CD4-positive, alpha-beta T cell (primary cell): ENCODE data around the gene OAT. TPM values are rescaled to one million over a fixed set of nuclear protein-coding genes. Genes with fewer than 3 reads are reported as not detected.
"Not testable (repeated sequence)": the region's sequence is repeated elsewhere in the genome, so short reads cannot be mapped to it uniquely, and the experiment has no call there.

Experiments used
- ATAC-seq: fragments of 200-7000 bp; cut with Tn5 transposase; one replicate; pipeline ENCODE4 v1.10.0; 2022; ENCODE audit warnings: mild to moderate bottlenecking; ENCODE audit not compliant: poor library complexity
- CTCF ChIA-PET: fragments of 350-600 bp; sonication (Branson Sonifier 250); formaldehyde crosslinking; loops from one replicate; lab custom pipeline; 2021; ENCODE audit warnings: antibody characterized with exemption, inconsistent platforms; lab: Charles Lee
- POLR2A ChIA-PET: fragments of 350-600 bp; sonication (Branson Sonifier 250); formaldehyde crosslinking; loops from one replicate; lab custom pipeline; 2021; ENCODE audit warnings: antibody characterized with exemption, inconsistent platforms; lab: Charles Lee
- DNase-seq, 14 experiments: peaks; one replicate each; pipeline ENCODE4 v3.0.0-alpha.2; 2013 to 2020; ENCODE audit warnings: mixed read lengths in 2 of 14
- H3K27ac ChIP-seq, 2 donors: one replicate each; pipeline versions ENCODE4 v1.5.1 to v1.7.0; 2013; ENCODE audit warnings: low read length in 2 of 2, low read depth in 1 of 2, mild to moderate bottlenecking in 1 of 2
- H3K27me3 ChIP-seq, 2 experiments: 1 replicate in 1 of 2; 2 replicates in 1 of 2; pipeline versions ENCODE4 v1.6.1 to v1.7.0; 2013; ENCODE audit warnings: low read length in 2 of 2, control low read depth in 1 of 2, mild to moderate bottlenecking in 1 of 2, moderate library complexity in 1 of 2; ENCODE audit not compliant: insufficient read depth in 2 of 2, control insufficient read depth in 1 of 2
- H3K36me3 ChIP-seq: one replicate; pipeline ENCODE4 v1.6.1; 2013; ENCODE audit warnings: low read length, control low read depth; ENCODE audit not compliant: insufficient read depth
- H3K4me1 ChIP-seq: one replicate; pipeline ENCODE4 v1.6.1; 2013; ENCODE audit warnings: low read length, control low read depth; ENCODE audit not compliant: insufficient read depth
- H3K4me3 ChIP-seq: one replicate; pipeline ENCODE4 v1.5.1; 2013; ENCODE audit warnings: mild to moderate bottlenecking, low read length, moderate library complexity
- H3K9me3 ChIP-seq, 2 experiments: 1 replicate in 1 of 2; 2 replicates in 1 of 2; pipeline versions ENCODE4 v1.6.1 to v1.7.0; 2013; ENCODE audit warnings: low read length in 2 of 2, mild to moderate bottlenecking in 2 of 2, control low read depth in 1 of 2, moderate library complexity in 1 of 2; ENCODE audit not compliant: control insufficient read depth in 1 of 2, insufficient read depth in 1 of 2
- H3K27ac Mint-ChIP-seq: one replicate; pipeline ENCODE4 v1.8.0; 2020; ENCODE audit warnings: mixed read lengths
- H3K27me3 Mint-ChIP-seq: one replicate; pipeline ENCODE4 v1.8.0; 2021; ENCODE audit warnings: mixed read lengths
- H3K36me3 Mint-ChIP-seq: one replicate; pipeline ENCODE4 v1.8.0; 2021; ENCODE audit warnings: low read depth, mixed read lengths
- H3K4me1 Mint-ChIP-seq: one replicate; pipeline ENCODE4 v1.8.0; 2021; ENCODE audit warnings: low read depth, mixed read lengths
- H3K4me3 Mint-ChIP-seq: one replicate; pipeline ENCODE4 v1.8.0; 2020; ENCODE audit warnings: mild to moderate bottlenecking, mixed read lengths
- H3K9me3 Mint-ChIP-seq: one replicate; pipeline ENCODE4 v1.8.0; 2020; ENCODE audit warnings: mixed read lengths
- intact Hi-C, 2 experiments: fragments of 100-400 bp; cut with DNase I in 1 of 2; cut with micrococcal nuclease in 1 of 2; formaldehyde crosslinking; loops; one replicate each; pipeline versions ENCODE4 v1.15.1 to v1.9.0; 2023 to 2025; cut with DNase I, micrococcal nuclease
- total RNA-seq, 174 experiments: library from RNA in 2 of 174; stranded (reverse) in 2 of 174; gene quantifications; one replicate each; pipeline ENCODE4 v1.2.3 and lab custom pipeline; 2021 to 2026
- TF ChIP-seq, protein P1 (sequence below): fragments of 200-600 bp; IDR thresholded peaks from one replicate; pipeline ENCODE4 v1.8.0; 2022; ENCODE audit warnings: antibody characterized with exemption, mild to moderate bottlenecking

OAT gene
- total RNA-seq, 2 experiments from 2014 or later = 48.5 to 54.9 TPM

DNA sequence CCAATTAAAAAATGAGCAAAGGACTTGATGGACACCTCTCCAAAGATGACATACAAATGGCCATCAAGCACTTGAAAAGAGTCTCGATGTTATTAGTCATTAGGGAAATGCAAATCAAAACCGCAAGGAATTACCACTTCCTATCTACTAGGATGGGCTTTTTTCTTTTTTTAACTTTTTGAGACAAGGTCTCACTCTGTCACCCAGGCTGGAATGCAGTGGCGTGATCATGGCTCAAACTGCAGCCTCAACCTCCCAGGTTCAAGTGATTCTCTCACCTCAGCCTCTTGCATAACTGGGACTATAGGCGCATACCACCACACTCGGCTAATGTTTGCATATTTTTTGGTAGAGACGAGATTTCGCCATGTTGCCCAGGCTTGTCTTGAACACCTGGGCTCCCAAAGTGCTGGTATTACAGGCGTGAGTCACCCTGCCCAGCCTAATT is 17.5 kb upstream of the OAT start:
- H3K36me3 Mint-ChIP-seq = no peaks in the 10 kb centered on the region
- peak in 1 of 14 experiments; percentile 16 for DNase-seq
- Histone ChIP-seq H3K9me3 (no peaks in the 10 kb centered on the region), H3K4me1 (peaks cover 4% of the 10 kb centered on the region), H3K36me3 (no peaks in the 10 kb centered on the region), H3K27ac (no peak overlapping the region), H3K27me3 (no peaks in the 10 kb centered on the region), H3K4me3 (no peak overlapping the region)
- H3K27ac Mint-ChIP-seq = no peak overlapping the region
- ChIA-PET CTCF (no interaction called here), POLR2A (no interaction called here)
- TF ChIP-seq, protein P1, sequence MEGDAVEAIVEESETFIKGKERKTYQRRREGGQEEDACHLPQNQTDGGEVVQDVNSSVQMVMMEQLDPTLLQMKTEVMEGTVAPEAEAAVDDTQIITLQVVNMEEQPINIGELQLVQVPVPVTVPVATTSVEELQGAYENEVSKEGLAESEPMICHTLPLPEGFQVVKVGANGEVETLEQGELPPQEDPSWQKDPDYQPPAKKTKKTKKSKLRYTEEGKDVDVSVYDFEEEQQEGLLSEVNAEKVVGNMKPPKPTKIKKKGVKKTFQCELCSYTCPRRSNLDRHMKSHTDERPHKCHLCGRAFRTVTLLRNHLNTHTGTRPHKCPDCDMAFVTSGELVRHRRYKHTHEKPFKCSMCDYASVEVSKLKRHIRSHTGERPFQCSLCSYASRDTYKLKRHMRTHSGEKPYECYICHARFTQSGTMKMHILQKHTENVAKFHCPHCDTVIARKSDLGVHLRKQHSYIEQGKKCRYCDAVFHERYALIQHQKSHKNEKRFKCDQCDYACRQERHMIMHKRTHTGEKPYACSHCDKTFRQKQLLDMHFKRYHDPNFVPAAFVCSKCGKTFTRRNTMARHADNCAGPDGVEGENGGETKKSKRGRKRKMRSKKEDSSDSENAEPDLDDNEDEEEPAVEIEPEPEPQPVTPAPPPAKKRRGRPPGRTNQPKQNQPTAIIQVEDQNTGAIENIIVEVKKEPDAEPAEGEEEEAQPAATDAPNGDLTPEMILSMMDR = no peak
- intact Hi-C loops = no loop called here
- no peak overlapping the region for H3K4me3 Mint-ChIP-seq
- H3K27me3 Mint-ChIP-seq = peaks cover 21% of the 10 kb centered on the region
- ATAC-seq = no peak
- H3K9me3 Mint-ChIP-seq = no peaks in the 10 kb centered on the region
- H3K4me1 Mint-ChIP-seq = no peaks in the 10 kb centered on the region

DNA sequence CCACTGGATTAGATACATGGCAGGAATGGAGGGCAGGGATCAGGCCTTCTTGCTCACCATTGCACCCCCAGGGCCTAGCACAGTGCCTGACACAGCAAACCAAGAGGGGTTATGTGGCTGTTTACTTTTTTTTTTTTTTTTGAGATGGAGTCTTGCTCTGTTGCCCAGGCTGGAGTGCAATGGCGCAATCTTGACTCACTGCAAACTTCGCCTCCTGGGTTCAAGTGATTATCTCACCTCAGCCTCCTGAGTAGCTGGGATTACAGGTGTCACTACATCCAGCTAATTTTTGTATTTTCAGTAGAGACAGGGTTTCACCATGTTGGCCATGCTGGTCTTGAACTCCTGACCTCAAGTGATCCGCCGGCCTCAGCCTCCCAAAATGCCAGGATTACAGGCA is 17.0 kb upstream of the OAT start:
- CTCF ChIA-PET, H3K36me3 Mint-ChIP-seq, H3K4me1 Mint-ChIP-seq, DNase-seq, H3K36me3 ChIP-seq, H3K27me3 ChIP-seq, POLR2A ChIA-PET, ATAC-seq, intact Hi-C loops, H3K9me3 ChIP-seq, H3K4me1 ChIP-seq, H3K27ac Mint-ChIP-seq, H3K4me3 Mint-ChIP-seq, H3K9me3 Mint-ChIP-seq, H3K27ac ChIP-seq, H3K4me3 ChIP-seq: not testable (repeated sequence)
- peaks cover 18% of the 10 kb centered on the region for H3K27me3 Mint-ChIP-seq

DNA sequence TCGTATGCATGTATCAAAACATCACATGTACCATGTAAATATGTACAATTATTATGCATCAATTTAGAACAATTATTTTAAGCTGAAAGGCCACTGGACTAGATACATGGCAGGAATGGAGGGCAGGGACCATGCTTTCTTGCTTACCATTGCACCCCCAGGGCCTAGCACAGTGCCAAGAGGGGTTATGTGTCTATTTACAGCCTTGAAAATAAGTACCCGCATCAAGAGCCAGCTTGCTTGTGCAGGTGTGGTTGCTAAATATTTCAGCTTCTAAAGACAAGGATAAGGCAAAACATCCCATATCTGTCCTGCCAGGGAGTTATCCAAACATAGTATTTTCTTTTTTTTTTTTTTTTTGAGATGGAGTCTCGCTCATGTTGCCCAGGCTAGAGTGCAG is 14.7 kb upstream of the OAT start:
- DNase-seq (no peak), ATAC-seq (no peak)
- no peaks in the 10 kb centered on the region for H3K27me3 ChIP-seq
- Mint-ChIP-seq H3K9me3 (no peaks in the 10 kb centered on the region), H3K27me3 (peaks cover 29% of the 10 kb centered on the region), H3K27ac (no peak overlapping the region), H3K36me3 (no peaks in the 10 kb centered on the region), H3K4me3 (no peak overlapping the region), H3K4me1 (no peaks in the 10 kb centered on the region)
- TF ChIP-seq, protein P1 = no peak
- peaks cover 4% of the 10 kb centered on the region for H3K4me1 ChIP-seq
- no peak overlapping the region for H3K27ac ChIP-seq
- H3K9me3 ChIP-seq = no peaks in the 10 kb centered on the region
- POLR2A ChIA-PET = no interaction called here
- H3K4me3 ChIP-seq = no peak overlapping the region
- intact Hi-C loops = no loop called here
- CTCF ChIA-PET = no interaction called here
- H3K36me3 ChIP-seq = no peaks in the 10 kb centered on the region

DNA sequence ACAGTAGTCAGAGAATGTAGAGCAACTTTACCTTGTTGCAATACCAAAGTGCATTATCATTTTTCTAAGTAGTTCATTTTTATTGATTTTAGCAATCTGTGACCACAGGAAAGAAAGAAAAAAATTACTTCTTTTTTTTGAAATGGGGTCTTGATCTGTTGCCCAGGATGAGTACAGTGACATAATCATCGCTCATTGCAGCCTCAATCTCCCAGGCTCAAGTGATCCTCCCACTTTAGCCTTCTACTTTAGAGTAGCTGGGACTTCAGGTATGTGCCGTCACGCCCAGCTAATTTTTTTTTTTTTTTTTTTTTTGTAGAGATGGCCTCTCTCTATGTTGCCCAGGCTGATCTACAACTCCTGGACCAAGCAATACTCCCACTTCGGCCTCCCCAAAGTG is 11.4 kb upstream of the OAT start:
- ChIA-PET POLR2A (no interaction called here), CTCF (no interaction called here)
- intact Hi-C loops = no loop called here
- Mint-ChIP-seq H3K36me3 (no peaks in the 10 kb centered on the region), H3K4me1 (no peaks in the 10 kb centered on the region), H3K27me3 (peaks cover 37% of the 10 kb centered on the region), H3K4me3 (no peak overlapping the region), H3K9me3 (no peaks in the 10 kb centered on the region), H3K27ac (no peak overlapping the region)
- Histone ChIP-seq H3K36me3 (no peaks in the 10 kb centered on the region), H3K4me3 (no peak overlapping the region), H3K27me3 (peaks cover 0 to 2% of the 10 kb centered on the region in 2 experiments), H3K27ac (no peak overlapping the region), H3K4me1 (no peaks in the 10 kb centered on the region), H3K9me3 (no peaks in the 10 kb centered on the region)
- no peak for DNase-seq
- TF ChIP-seq, protein P1 = no peak
- ATAC-seq = no peak
